K562 (cell line): ENCODE results near the gene INPPL1. TPM values are rescaled to one million over a fixed set of nuclear protein-coding genes. Genes with fewer than 3 reads are reported as not detected.
A peak's percentile ranks its signal among the peaks of the same experiment; 100 is the strongest.

Experiments used
- BCLAF1 ChIP-seq, 2 experiments: fragments of 450-650 bp in 1 of 2; IDR thresholded peaks; 2 replicates each; pipeline ENCODE4 v1.6.1; 2011 to 2017; ENCODE audit warnings: low read depth in 2 of 2, antibody characterized with exemption in 1 of 2, borderline replicate concordance in 1 of 2, low read length in 1 of 2, mild to moderate bottlenecking in 1 of 2, mixed read lengths in 1 of 2; ENCODE audit not compliant: control insufficient read depth in 1 of 2
- BMI1 ChIP-seq: fragments of 150-350 bp; IDR thresholded peaks from 2 replicates; pipeline ENCODE4 v1.6.1; 2014; ENCODE audit warnings: low read length
- IRF1 ChIP-seq: sonication (generic); formaldehyde crosslinking; IDR thresholded peaks from 2 replicates; pipeline ENCODE4 v1.8.0; 2022; ENCODE audit warnings: missing genetic modification reagents, mild to moderate bottlenecking, borderline replicate concordance
- KDM4B ChIP-seq, 2 experiments: fragments of 450-650 bp in 1 of 2; sonication (generic) in 1 of 2; IDR thresholded peaks; 2 replicates each; pipeline ENCODE4 v1.6.1; 2016 to 2017; ENCODE audit warnings: borderline replicate concordance in 2 of 2, antibody characterized with exemption in 1 of 2, low read depth in 1 of 2, mild to moderate bottlenecking in 1 of 2
- KLF10 ChIP-seq: fragments of 250-450 bp; sonication (Bioruptor Pico); IDR thresholded peaks from 2 replicates; pipeline ENCODE4 v1.6.1; 2021; ENCODE audit warnings: matching md5 sums
- NCOA4 ChIP-seq: fragments of 450-650 bp; IDR thresholded peaks from 2 replicates; pipeline ENCODE4 v1.6.1; 2018; ENCODE audit warnings: mild to moderate bottlenecking; ENCODE audit not compliant: partially characterized antibody
- NKRF ChIP-seq: fragments of 450-650 bp; IDR thresholded peaks from 2 replicates; pipeline ENCODE4 v1.6.1; 2016; ENCODE audit warnings: borderline replicate concordance
- OTX1 ChIP-seq: fragments of 450-650 bp; formaldehyde crosslinking; IDR thresholded peaks from 2 replicates; pipeline ENCODE4 v1.4.0; 2022; ENCODE audit warnings: mild to moderate bottlenecking
- RBM22 ChIP-seq: fragments of 200-400 bp; formaldehyde crosslinking; IDR thresholded peaks from 2 replicates; pipeline ENCODE4 v1.6.1; 2018; ENCODE audit warnings: low read length, low read depth; ENCODE audit not compliant: poor library complexity, severe bottlenecking
- RREB1 ChIP-seq: fragments of 250-450 bp; sonication (Bioruptor Pico); IDR thresholded peaks from 2 replicates; pipeline ENCODE4 v1.4.0; 2020
- RUNX1 ChIP-seq: sonication (generic); IDR thresholded peaks from 2 replicates; pipeline ENCODE4 v1.6.1; 2016; ENCODE audit warnings: antibody characterized with exemption, low read depth
- SRSF9 ChIP-seq: fragments of 200-400 bp; formaldehyde crosslinking; IDR thresholded peaks from 2 replicates; pipeline ENCODE4 v1.6.1; 2017; ENCODE audit warnings: low read depth, low read length, borderline replicate concordance
- XRCC5 ChIP-seq: fragments of 200-400 bp; formaldehyde crosslinking; IDR thresholded peaks from 2 replicates; pipeline ENCODE4 v1.6.1; 2017; ENCODE audit warnings: low read depth, mild to moderate bottlenecking, low read length
- ZNF280B ChIP-seq: fragments of 250-450 bp; sonication (Bioruptor Pico); IDR thresholded peaks from 2 replicates; pipeline ENCODE4 v1.5.1; 2021; ENCODE audit warnings: mild to moderate bottlenecking
- ZNF717 ChIP-seq: fragments of 250-450 bp; sonication (Bioruptor Pico); IDR thresholded peaks from 2 replicates; pipeline ENCODE4 v1.5.0; 2021
- polyA plus RNA-seq, 8 experiments: library from polyadenylated mRNA; depleted of rRNA in 4 of 8; stranded (reverse) in 5 of 8; unstranded in 3 of 8; fragments of >200 nt; fragmentation: Nextera tagmentation in 2 of 8; fragmentation: Illumina TruSeq in 1 of 8; extraction: Ambion mirVana in 2 of 8; extraction: Trizol in 1 of 8; gene quantifications; 2 replicates each; pipeline versions ENCODE4 v1.2.1 to v1.2.3, GENCODE V29; 2011 to 2014; ENCODE audit warnings: inconsistent platforms in 1 of 8, missing spikeins in 1 of 8
- total RNA-seq, 7 experiments: library from RNA; depleted of rRNA in 6 of 7; stranded (reverse); fragments of >200 nt in 6 of 7; fragmentation: Illumina TruSeq in 2 of 7; extraction: Trizol in 2 of 7; gene quantifications; 2 replicates each; pipeline versions ENCODE4 v1.2.1 to v1.2.3, GENCODE V29; 2011 to 2021; ENCODE audit warnings: low replicate concordance in 1 of 7

INPPL1 gene
- total and polyA plus RNA-seq, 9 of the 15 experiments (the other 6 are each of a cell fraction or from before 2014, with no cell fraction given): 0.55 to 137 (median 61.6) TPM

GRCh38 chr11:72238040-72238450 lies 13.5 kb downstream of the INPPL1 start (continued):
- TF ChIP-seq ZNF280B (no peak), SRSF9 (no peak), KDM4B (IDR thresholded peaks at IDR 0.05; ENCODE audit: borderline replicate concordance in 2 of 2, low read depth in 1 of 2) (no peak), NCOA4 (no peak), RREB1 (CRISPR knock-in tag) (no peak), OTX1 (CRISPR knock-in tag) (no peak), RUNX1 (no peak), NKRF (no peak), BCLAF1 (IDR thresholded peaks at IDR 0.05; ENCODE audit: borderline replicate concordance in 1 of 2, control insufficient read depth in 1 of 2, low read depth in 2 of 2, low read length in 1 of 2) (no peak), XRCC5 (peak; percentile 69; the same call in 1 of the 2 replicates), ZNF717 (CRISPR knock-in tag) (no peak), BMI1 (no peak), IRF1 (CRISPR knock-in tag) (no peak), KLF10 (no peak), RBM22 (no peak)
